RWPE1 (cell line): ENCODE results near the gene ATP2B3.

Experiments used
- CTCF ChIA-PET: fragments of 350-600 bp; sonication (Branson Sonifier 250); formaldehyde crosslinking; extraction: SDS; loops from one replicate; lab custom pipeline; 2021; lab: Yijun Ruan, JAX
- POLR2A ChIA-PET: fragments of 400-600 bp; formaldehyde crosslinking; extraction: SDS; loops from one replicate; lab custom pipeline; 2020; ENCODE audit warnings: antibody characterized with exemption; ENCODE audit not compliant: low non-redundant PET; lab: Yijun Ruan, JAX
- DNase-seq: peaks from one replicate; pipeline ENCODE4 v3.0.0; 2012; ENCODE audit warnings: low spot score
- H3K27ac ChIP-seq: fragments of 450-650 bp; 2 replicates; pipeline ENCODE4 v1.5.1; 2017
- CTCF ChIP-seq: fragments of 450-650 bp; conservative IDR thresholded peaks from 2 replicates; pipeline ENCODE4 v1.5.1; 2017; ENCODE audit warnings: low read depth, mild to moderate bottlenecking

ATP2B3 gene

GRCh38 chrX:153474266-153474665, 43.2 kb upstream of the ATP2B3 start:
- no peak for TF ChIP-seq CTCF
- ChIA-PET POLR2A (no interaction called here), CTCF (interaction anchor here (0.5 to 1.3 kb wide), 2 partner anchors 21 to 124 kb away, joined by 3 to 5 read pairs; partner anchors contain the start of gene BGN)
- DNase-seq: no peak
- H3K27ac ChIP-seq: peak overlapping the region; percentile 90

- ChIA-PET CTCF (interaction anchor here (1.3 kb wide), 1 partner anchor 20 kb away, joined by 5 read pairs; the partner anchor contains the start of gene BGN), POLR2A (no interaction called here)
- peak overlapping the region; percentile 90 for H3K27ac ChIP-seq
- DNase-seq: peak; percentile 34
- no peak for TF ChIP-seq CTCF
Observed at GRCh38 chrX:153474718-153475117, 42.7 kb upstream of the ATP2B3 start.

- no peak for TF ChIP-seq CTCF
- CTCF ChIA-PET: interaction anchor here (1.3 kb wide), 1 partner anchor 20 kb away, joined by 5 read pairs; the partner anchor contains the start of gene BGN
- no peak for DNase-seq
- peak overlapping the region; percentile 90 for H3K27ac ChIP-seq
- POLR2A ChIA-PET: no interaction called here
Observed at GRCh38 chrX:153475271-153475670, 42.2 kb upstream of the ATP2B3 start.

- ChIA-PET POLR2A (no interaction called here), CTCF (no interaction called here)
- TF ChIP-seq CTCF: no peak
- no peak for DNase-seq
- peak overlapping the region; percentile 90 for H3K27ac ChIP-seq
Observed at GRCh38 chrX:153475751-153476281, 41.6 kb upstream of the ATP2B3 start.

- TF ChIP-seq CTCF: no peak
- ChIA-PET CTCF (interaction anchor here (0.6 to 0.7 kb wide), 2 partner anchors 30 to 544 kb away, joined by 3 to 4 read pairs; no protein-coding TSS in a partner anchor), POLR2A (no interaction called here)
- peak; percentile 26 for DNase-seq
- H3K27ac ChIP-seq: peak overlapping the region; percentile 90
Observed at GRCh38 chrX:153476666-153477363, 40.6 kb upstream of the ATP2B3 start.

- CTCF ChIA-PET: no interaction called here
- no peak for DNase-seq
- POLR2A ChIA-PET: no interaction called here
- no peak for TF ChIP-seq CTCF
- peak overlapping the region; percentile 90 for H3K27ac ChIP-seq
Observed at GRCh38 chrX:153477364-153477857, 40.0 kb upstream of the ATP2B3 start.
